ENCODE measurements around the gene HOXD1. TPM values are rescaled to one million over a fixed set of nuclear protein-coding genes. Genes with fewer than 3 reads are reported as not detected.

Gene HOXD1
- total RNA-seq, 2 donors from 2014 or later, result 4.0 to 8.3 TPM

DNA sequence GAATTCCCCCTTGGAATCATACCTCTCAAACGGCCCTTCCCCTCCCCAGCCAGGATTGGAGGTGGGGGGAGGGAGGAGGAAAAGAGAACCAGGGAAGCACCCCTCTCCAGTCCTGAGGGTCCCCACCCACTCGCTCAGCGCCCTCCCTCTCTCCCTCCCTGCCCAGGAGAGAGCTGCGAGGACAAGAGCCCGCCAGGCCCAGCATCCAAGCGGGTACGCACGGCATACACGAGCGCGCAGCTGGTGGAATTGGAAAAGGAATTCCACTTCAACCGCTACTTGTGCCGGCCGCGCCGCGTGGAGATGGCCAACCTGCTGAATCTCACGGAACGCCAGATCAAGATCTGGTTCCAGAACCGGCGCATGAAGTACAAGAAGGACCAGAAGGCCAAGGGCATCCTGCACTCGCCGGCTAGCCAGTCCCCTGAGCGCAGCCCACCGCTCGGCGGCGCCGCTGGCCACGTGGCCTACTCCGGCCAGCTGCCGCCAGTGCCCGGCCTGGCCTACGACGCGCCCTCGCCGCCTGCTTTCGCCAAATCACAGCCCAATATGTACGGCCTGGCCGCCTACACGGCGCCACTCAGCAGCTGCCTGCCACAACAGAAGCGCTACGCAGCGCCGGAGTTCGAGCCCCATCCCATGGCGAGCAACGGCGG is 17.0 kb upstream of the HOXD1 start:
- Histone ChIP-seq H3K27me3 (peaks cover 17% of the 10 kb centered on the region), H3K9me3 (no peaks in the 10 kb centered on the region), H3K4me1 (no peaks in the 10 kb centered on the region), H3K4me3 (no peak overlapping the region), H3K36me3 (no peaks in the 10 kb centered on the region), H3K9ac (ENCODE audit: low read depth in 2 of 2, low read length in 2 of 2) (no peak overlapping the region), H3K27ac (no peak overlapping the region)
- intact Hi-C loops (cut with DNase I), result no loop called here
- no peak for DNase-seq
- TF ChIP-seq, protein P1, sequence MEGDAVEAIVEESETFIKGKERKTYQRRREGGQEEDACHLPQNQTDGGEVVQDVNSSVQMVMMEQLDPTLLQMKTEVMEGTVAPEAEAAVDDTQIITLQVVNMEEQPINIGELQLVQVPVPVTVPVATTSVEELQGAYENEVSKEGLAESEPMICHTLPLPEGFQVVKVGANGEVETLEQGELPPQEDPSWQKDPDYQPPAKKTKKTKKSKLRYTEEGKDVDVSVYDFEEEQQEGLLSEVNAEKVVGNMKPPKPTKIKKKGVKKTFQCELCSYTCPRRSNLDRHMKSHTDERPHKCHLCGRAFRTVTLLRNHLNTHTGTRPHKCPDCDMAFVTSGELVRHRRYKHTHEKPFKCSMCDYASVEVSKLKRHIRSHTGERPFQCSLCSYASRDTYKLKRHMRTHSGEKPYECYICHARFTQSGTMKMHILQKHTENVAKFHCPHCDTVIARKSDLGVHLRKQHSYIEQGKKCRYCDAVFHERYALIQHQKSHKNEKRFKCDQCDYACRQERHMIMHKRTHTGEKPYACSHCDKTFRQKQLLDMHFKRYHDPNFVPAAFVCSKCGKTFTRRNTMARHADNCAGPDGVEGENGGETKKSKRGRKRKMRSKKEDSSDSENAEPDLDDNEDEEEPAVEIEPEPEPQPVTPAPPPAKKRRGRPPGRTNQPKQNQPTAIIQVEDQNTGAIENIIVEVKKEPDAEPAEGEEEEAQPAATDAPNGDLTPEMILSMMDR (IDR thresholded peaks at IDR 0.05), result no peak

DNA sequence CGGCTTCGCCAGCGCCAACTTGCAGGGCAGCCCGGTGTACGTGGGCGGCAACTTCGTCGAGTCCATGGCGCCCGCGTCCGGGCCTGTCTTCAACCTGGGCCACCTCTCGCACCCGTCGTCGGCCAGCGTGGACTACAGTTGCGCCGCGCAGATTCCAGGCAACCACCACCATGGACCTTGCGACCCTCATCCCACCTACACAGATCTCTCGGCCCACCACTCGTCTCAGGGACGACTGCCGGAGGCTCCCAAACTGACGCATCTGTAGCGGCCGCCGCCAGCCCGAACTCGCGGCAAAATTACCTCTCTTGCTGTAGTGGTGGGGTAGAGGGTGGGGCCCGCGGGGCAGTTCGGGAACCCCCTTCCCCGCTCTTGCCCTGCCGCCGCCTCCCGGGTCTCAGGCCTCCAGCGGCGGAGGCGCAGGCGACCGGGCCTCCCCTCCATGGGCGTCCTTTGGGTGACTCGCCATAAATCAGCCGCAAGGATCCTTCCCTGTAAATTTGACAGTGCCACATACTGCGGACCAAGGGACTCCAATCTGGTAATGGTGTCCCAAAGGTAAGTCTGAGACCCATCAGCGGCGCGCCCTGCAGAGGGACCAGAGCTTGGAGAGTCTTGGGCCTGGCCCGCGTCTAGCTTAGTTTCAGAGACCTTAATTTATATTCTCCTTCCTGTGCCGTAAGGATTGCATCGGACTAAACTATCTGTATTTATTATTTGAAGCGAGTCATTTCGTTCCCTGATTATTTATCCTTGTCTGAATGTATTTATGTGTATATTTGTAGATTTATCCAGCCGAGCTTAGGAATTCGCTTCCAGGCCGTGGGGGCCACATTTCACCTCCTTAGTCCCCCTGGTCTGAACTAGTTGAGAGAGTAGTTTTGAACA is 16.2 kb upstream of the HOXD1 start:
- Histone ChIP-seq H3K4me1 (no peaks in the 10 kb centered on the region), H3K4me3 (no peak overlapping the region), H3K27ac (no peak overlapping the region), H3K27me3 (peaks cover 17% of the 10 kb centered on the region), H3K36me3 (no peaks in the 10 kb centered on the region), H3K9ac (ENCODE audit: low read depth in 2 of 2, low read length in 2 of 2) (no peak overlapping the region), H3K9me3 (no peaks in the 10 kb centered on the region)
- TF ChIP-seq, protein P1 (IDR thresholded peaks at IDR 0.05), result no peak
- intact Hi-C loops (cut with DNase I), result no loop called here
- DNase-seq, result no peak

DNA sequence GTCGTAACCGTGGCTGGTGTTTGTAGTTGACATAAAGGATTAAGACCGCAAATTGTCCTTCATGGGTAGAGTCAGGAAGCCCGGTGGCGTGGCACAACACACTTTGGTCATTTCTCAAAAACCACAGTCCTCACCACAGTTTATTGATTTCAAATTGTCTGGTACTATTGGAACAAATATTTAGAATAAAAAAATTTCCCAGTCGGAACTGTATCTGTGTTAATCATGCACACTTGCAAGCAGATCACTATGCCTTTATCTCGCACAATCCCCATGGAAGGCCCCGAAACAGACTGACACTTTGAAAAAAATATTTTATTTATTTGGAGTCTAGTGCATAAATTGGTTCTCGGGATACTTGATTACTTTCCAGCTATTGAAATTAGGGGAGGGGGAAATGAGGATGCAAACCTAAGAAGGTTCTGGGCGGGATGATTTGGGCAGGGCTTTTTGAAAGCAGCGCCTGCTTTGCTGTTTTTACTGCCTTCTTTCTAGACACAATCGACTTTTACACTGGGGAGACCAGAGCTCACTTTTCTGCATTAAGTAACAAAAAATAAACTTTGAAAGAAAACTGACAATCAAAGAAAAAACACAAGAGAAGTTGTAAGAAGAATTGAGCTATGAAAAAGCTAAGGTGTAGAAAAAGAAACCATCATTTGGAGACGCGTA is 15.4 kb upstream of the HOXD1 start:
- no peak overlapping the region for H3K4me3 ChIP-seq
- no peak overlapping the region for H3K9ac ChIP-seq (ENCODE audit: low read depth in 2 of 2, low read length in 2 of 2)
- H3K27me3 ChIP-seq, result peaks cover 17% of the 10 kb centered on the region
- DNase-seq, result no peak
- H3K36me3 ChIP-seq, result no peaks in the 10 kb centered on the region
- TF ChIP-seq, protein P1 (IDR thresholded peaks at IDR 0.05), result no peak
- H3K27ac ChIP-seq, result no peak overlapping the region
- no peaks in the 10 kb centered on the region for H3K9me3 ChIP-seq
- H3K4me1 ChIP-seq, result no peaks in the 10 kb centered on the region
- intact Hi-C loops (cut with DNase I), result no loop called here

DNA sequence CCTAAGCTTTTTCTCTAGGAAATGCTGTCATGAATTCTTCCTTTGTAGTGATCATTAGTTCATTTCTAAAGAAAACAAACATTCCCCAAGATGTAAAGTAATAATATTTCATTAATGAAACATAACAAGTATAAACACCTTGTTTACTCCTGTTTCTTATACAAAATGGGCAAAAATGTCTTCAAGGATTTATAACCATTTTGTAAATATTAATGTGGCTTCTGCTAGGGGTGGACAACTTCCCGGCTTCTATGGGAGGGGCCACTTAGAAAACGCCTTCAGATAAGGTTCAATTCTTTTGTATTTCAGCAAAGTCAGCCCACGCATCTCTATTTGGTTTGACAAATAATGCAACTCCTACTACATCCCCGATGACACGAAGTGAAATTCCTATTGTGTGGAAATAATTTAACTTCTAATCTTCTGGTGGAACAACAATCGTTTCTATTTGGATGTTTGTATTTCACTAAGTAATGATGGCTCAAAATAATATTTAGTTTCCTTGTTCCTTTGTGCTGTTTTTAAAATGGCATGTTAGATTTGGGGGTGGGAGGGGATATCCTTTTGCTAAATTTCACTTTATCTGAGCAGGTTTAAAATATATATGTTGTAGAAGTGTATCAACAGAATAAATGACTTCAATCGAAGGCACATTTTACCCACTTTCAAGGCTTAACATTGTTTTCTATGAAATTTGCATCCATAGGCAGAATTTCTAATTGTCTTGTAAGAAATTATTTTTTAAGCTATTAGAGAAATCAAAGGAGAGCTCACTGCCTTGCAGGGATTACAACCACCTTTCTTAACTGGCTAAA is 14.7 kb upstream of the HOXD1 start:
- peaks cover 21% of the 10 kb centered on the region for H3K27me3 ChIP-seq
- H3K36me3 ChIP-seq, result no peaks in the 10 kb centered on the region
- intact Hi-C loops (cut with DNase I), result no loop called here
- no peak for DNase-seq
- no peak overlapping the region for H3K9ac ChIP-seq (ENCODE audit: low read depth in 2 of 2, low read length in 2 of 2)
- no peaks in the 10 kb centered on the region for H3K9me3 ChIP-seq
- no peak overlapping the region for H3K27ac ChIP-seq
- TF ChIP-seq, protein P1 (IDR thresholded peaks at IDR 0.05), result no peak
- H3K4me3 ChIP-seq, result peak overlapping the region; percentile 16
- no peaks in the 10 kb centered on the region for H3K4me1 ChIP-seq

DNA sequence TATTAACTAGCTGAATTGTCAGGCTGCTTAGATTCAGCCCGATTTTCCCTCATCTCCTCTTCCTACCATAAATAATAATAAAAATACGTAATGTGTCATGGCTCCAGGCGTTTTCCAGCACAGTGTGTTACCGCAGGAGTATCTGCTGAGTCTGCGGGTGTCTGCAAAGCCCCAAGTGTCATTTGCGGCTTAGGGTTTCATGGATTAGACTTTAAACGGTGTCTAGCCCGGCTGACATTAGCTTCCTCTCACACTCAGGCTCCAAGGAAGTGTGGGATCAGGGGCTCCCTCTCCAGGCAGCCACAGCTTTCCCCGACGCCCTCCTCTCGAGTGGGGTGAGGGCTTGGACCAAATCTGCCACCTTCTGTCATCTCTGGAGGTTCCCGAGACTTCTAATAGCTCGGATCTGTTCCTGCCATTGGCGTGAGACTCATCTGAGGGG is 14.1 kb upstream of the HOXD1 start:
- no peaks in the 10 kb centered on the region for H3K4me1 ChIP-seq
- H3K9ac ChIP-seq (ENCODE audit: low read depth in 2 of 2, low read length in 2 of 2), result peak overlapping the region in 1 of 2 donors; percentile 26
- intact Hi-C loops (cut with DNase I), result no loop called here
- H3K36me3 ChIP-seq, result no peaks in the 10 kb centered on the region
- no peak for DNase-seq
- H3K4me3 ChIP-seq, result peak overlapping the region; percentile 16
- H3K27ac ChIP-seq, result peak overlapping the region; percentile 3
- TF ChIP-seq, protein P1 (IDR thresholded peaks at IDR 0.05), result no peak
- H3K9me3 ChIP-seq, result no peaks in the 10 kb centered on the region
- H3K27me3 ChIP-seq, result peaks cover 21% of the 10 kb centered on the region

Data from colonic mucosa (tissue), 4 donors.